ENCODE measurements around the gene BRIP1. TPM values are rescaled to one million over a fixed set of nuclear protein-coding genes. Genes with fewer than 3 reads are reported as not detected.
A peak's percentile ranks its signal among the peaks of the same experiment; 100 is the strongest.

BRIP1 gene
- total RNA-seq, 2 donors from 2014 or later: 1.5 to 2.3 TPM

GRCh38 chr17:61656721-61657217 lies 206.6 kb downstream of the BRIP1 start:
- H3K36me3 Mint-ChIP-seq (ENCODE audit: low read depth): no peaks in the 10 kb centered on the region

GRCh38 chr17:61650749-61651148 lies 212.6 kb downstream of the BRIP1 start:
- H3K9me3 ChIP-seq (ENCODE audit: control insufficient read depth, low read length, poor library complexity, severe bottlenecking): no peaks in the 10 kb centered on the region
- peaks cover 2% of the 10 kb centered on the region for H3K36me3 Mint-ChIP-seq (ENCODE audit: low read depth)
- no peak overlapping the region for H3K27ac Mint-ChIP-seq
- H3K27me3 Mint-ChIP-seq: peaks cover 16% of the 10 kb centered on the region
- no peak for DNase-seq
- no peak overlapping the region for H3K4me3 Mint-ChIP-seq
- no peaks in the 10 kb centered on the region for H3K4me1 Mint-ChIP-seq
- ATAC-seq: no peak

More at GRCh38 chr17:61656721-61657217, 206.6 kb downstream of the BRIP1 start:
- peaks cover 18% of the 10 kb centered on the region for H3K27me3 Mint-ChIP-seq
- no peaks in the 10 kb centered on the region for H3K4me1 Mint-ChIP-seq
- DNase-seq (no peak), ATAC-seq (no peak)
- no peaks in the 10 kb centered on the region for H3K9me3 ChIP-seq (ENCODE audit: control insufficient read depth, low read length, poor library complexity, severe bottlenecking)
- no peak overlapping the region for H3K27ac Mint-ChIP-seq
- no peak overlapping the region for H3K4me3 Mint-ChIP-seq

- ATAC-seq: no peak
- Mint-ChIP-seq H3K4me1 (peaks cover 3% of the 10 kb centered on the region), H3K27ac (no peak overlapping the region), H3K36me3 (ENCODE audit: low read depth) (peaks cover 5% of the 10 kb centered on the region), H3K4me3 (no peak overlapping the region), H3K27me3 (peaks cover 23% of the 10 kb centered on the region)
- no peaks in the 10 kb centered on the region for H3K9me3 ChIP-seq (ENCODE audit: control insufficient read depth, low read length, poor library complexity, severe bottlenecking)
- no peak for DNase-seq
Observed at GRCh38 chr17:61648587-61648986, 214.7 kb downstream of the BRIP1 start.

- DNase-seq: no peak
- H3K4me1 Mint-ChIP-seq: peaks cover 3% of the 10 kb centered on the region
- H3K36me3 Mint-ChIP-seq (ENCODE audit: low read depth): peaks cover 5% of the 10 kb centered on the region
- H3K27ac Mint-ChIP-seq: no peak overlapping the region
- no peak overlapping the region for H3K4me3 Mint-ChIP-seq
- peaks cover 26% of the 10 kb centered on the region for H3K27me3 Mint-ChIP-seq
- ATAC-seq: no peak
- H3K9me3 ChIP-seq (ENCODE audit: control insufficient read depth, low read length, poor library complexity, severe bottlenecking): no peaks in the 10 kb centered on the region
Observed at GRCh38 chr17:61647047-61647446, 216.3 kb downstream of the BRIP1 start.

GRCh38 chr17:61646482-61646881 lies 216.8 kb downstream of the BRIP1 start:
- ATAC-seq (no peak), DNase-seq (no peak)
- peaks cover 5% of the 10 kb centered on the region for H3K36me3 Mint-ChIP-seq (ENCODE audit: low read depth)
- no peak overlapping the region for H3K27ac Mint-ChIP-seq
- H3K4me3 Mint-ChIP-seq: no peak overlapping the region
- H3K4me1 Mint-ChIP-seq: peaks cover 3% of the 10 kb centered on the region
- H3K9me3 ChIP-seq (ENCODE audit: control insufficient read depth, low read length, poor library complexity, severe bottlenecking): no peaks in the 10 kb centered on the region
- H3K27me3 Mint-ChIP-seq: peaks cover 22% of the 10 kb centered on the region

GRCh38 chr17:61645920-61646319 lies 217.4 kb downstream of the BRIP1 start:
- H3K27ac Mint-ChIP-seq: no peak overlapping the region
- H3K4me3 Mint-ChIP-seq: no peak overlapping the region
- ATAC-seq (no peak), DNase-seq (no peak)
- H3K27me3 Mint-ChIP-seq: peaks cover 26% of the 10 kb centered on the region
- peaks cover 5% of the 10 kb centered on the region for H3K36me3 Mint-ChIP-seq (ENCODE audit: low read depth)
- H3K9me3 ChIP-seq (ENCODE audit: control insufficient read depth, low read length, poor library complexity, severe bottlenecking): no peaks in the 10 kb centered on the region
- peaks cover 3% of the 10 kb centered on the region for H3K4me1 Mint-ChIP-seq

- H3K27ac Mint-ChIP-seq: no peak overlapping the region
- H3K9me3 ChIP-seq (ENCODE audit: control insufficient read depth, low read length, poor library complexity, severe bottlenecking): no peaks in the 10 kb centered on the region
- ATAC-seq: no peak
- no peak overlapping the region for H3K4me3 Mint-ChIP-seq
- peaks cover 3% of the 10 kb centered on the region for H3K36me3 Mint-ChIP-seq (ENCODE audit: low read depth)
- peaks cover 3% of the 10 kb centered on the region for H3K4me1 Mint-ChIP-seq
- H3K27me3 Mint-ChIP-seq: peaks cover 35% of the 10 kb centered on the region
- no peak for DNase-seq
Observed at GRCh38 chr17:61644800-61645774, 218.2 kb downstream of the BRIP1 start.

- Mint-ChIP-seq H3K4me3 (no peak overlapping the region), H3K4me1 (peaks cover 3% of the 10 kb centered on the region), H3K36me3 (ENCODE audit: low read depth) (peaks cover 5% of the 10 kb centered on the region), H3K27me3 (peaks cover 53% of the 10 kb centered on the region), H3K27ac (no peak overlapping the region)
- ATAC-seq (no peak), DNase-seq (no peak)
- no peaks in the 10 kb centered on the region for H3K9me3 ChIP-seq (ENCODE audit: control insufficient read depth, low read length, poor library complexity, severe bottlenecking)
Observed at GRCh38 chr17:61642768-61643167, 220.6 kb downstream of the BRIP1 start.

GRCh38 chr17:61641715-61642114 lies 221.6 kb downstream of the BRIP1 start:
- Mint-ChIP-seq H3K4me3 (no peak overlapping the region), H3K4me1 (peaks cover 3% of the 10 kb centered on the region), H3K27ac (no peak overlapping the region), H3K27me3 (peaks cover 55% of the 10 kb centered on the region), H3K36me3 (ENCODE audit: low read depth) (peaks cover 7% of the 10 kb centered on the region)
- no peaks in the 10 kb centered on the region for H3K9me3 ChIP-seq (ENCODE audit: control insufficient read depth, low read length, poor library complexity, severe bottlenecking)
- no peak for DNase-seq
- no peak for ATAC-seq

GRCh38 chr17:61641084-61641483 lies 222.2 kb downstream of the BRIP1 start:
- DNase-seq (no peak), ATAC-seq (no peak)
- no peak overlapping the region for H3K4me3 Mint-ChIP-seq
- H3K27me3 Mint-ChIP-seq: peaks cover 60% of the 10 kb centered on the region
- H3K36me3 Mint-ChIP-seq (ENCODE audit: low read depth): peaks cover 7% of the 10 kb centered on the region
- H3K9me3 ChIP-seq (ENCODE audit: control insufficient read depth, low read length, poor library complexity, severe bottlenecking): no peaks in the 10 kb centered on the region
- H3K4me1 Mint-ChIP-seq: peaks cover 3% of the 10 kb centered on the region
- no peak overlapping the region for H3K27ac Mint-ChIP-seq

- no peak for ATAC-seq
- Mint-ChIP-seq H3K4me3 (no peak overlapping the region), H3K4me1 (no peaks in the 10 kb centered on the region), H3K27me3 (peaks cover 63% of the 10 kb centered on the region), H3K36me3 (ENCODE audit: low read depth) (peaks cover 4% of the 10 kb centered on the region), H3K27ac (no peak overlapping the region)
- no peak for DNase-seq
- no peaks in the 10 kb centered on the region for H3K9me3 ChIP-seq (ENCODE audit: control insufficient read depth, low read length, poor library complexity, severe bottlenecking)
Observed at GRCh38 chr17:61639818-61640217, 223.5 kb downstream of the BRIP1 start.

- Mint-ChIP-seq H3K36me3 (ENCODE audit: low read depth) (peaks cover 12% of the 10 kb centered on the region), H3K4me1 (no peaks in the 10 kb centered on the region), H3K4me3 (no peak overlapping the region), H3K27ac (peak overlapping the region; percentile 37), H3K27me3 (peaks cover 73% of the 10 kb centered on the region)
- DNase-seq: no peak
- H3K9me3 ChIP-seq (ENCODE audit: control insufficient read depth, low read length, poor library complexity, severe bottlenecking): no peaks in the 10 kb centered on the region
- ATAC-seq: no peak
Observed at GRCh38 chr17:61638087-61638486, 225.2 kb downstream of the BRIP1 start.

GRCh38 chr17:61635913-61636432 lies 227.4 kb downstream of the BRIP1 start:
- no peaks in the 10 kb centered on the region for H3K4me1 Mint-ChIP-seq
- no peak overlapping the region for H3K27ac Mint-ChIP-seq
- H3K9me3 ChIP-seq (ENCODE audit: control insufficient read depth, low read length, poor library complexity, severe bottlenecking): no peaks in the 10 kb centered on the region
- peaks cover 12% of the 10 kb centered on the region for H3K36me3 Mint-ChIP-seq (ENCODE audit: low read depth)
- peak; percentile 18 to 36 (median 25) for DNase-seq
- ATAC-seq: peak; percentile 54
- H3K27me3 Mint-ChIP-seq: peaks cover 89% of the 10 kb centered on the region
- H3K4me3 Mint-ChIP-seq: no peak overlapping the region

All from T-helper 17 cell (primary cell).